GM13976 (cell line): Measurements from ENCODE around the gene MAT2A.
A peak's percentile ranks its signal among the peaks of the same experiment; 100 is the strongest.

Experiments
- DNase-seq: peaks from one replicate; pipeline ENCODE4 v3.0.0; 2012; ENCODE audit warnings: low spot score
- in situ Hi-C: fragments of 300-500 bp; cut with MboI; formaldehyde crosslinking; loops from one replicate; pipeline ENCODE4 v1.12.0; 2022; ENCODE audit warnings: low sequenced_read_pairs, mixed read lengths, inconsistent platforms; ENCODE audit not compliant: unreplicated experiment
- TF ChIP-seq, protein P1 (sequence below): IDR thresholded peaks from 2 replicates; pipeline ENCODE4 v1.5.1; 2012; ENCODE audit warnings: borderline replicate concordance, mild to moderate bottlenecking; ENCODE audit not compliant: insufficient read depth; ENCODE audit errors: extremely low read depth, missing control alignments, control extremely low read depth

MAT2A gene

DNA sequence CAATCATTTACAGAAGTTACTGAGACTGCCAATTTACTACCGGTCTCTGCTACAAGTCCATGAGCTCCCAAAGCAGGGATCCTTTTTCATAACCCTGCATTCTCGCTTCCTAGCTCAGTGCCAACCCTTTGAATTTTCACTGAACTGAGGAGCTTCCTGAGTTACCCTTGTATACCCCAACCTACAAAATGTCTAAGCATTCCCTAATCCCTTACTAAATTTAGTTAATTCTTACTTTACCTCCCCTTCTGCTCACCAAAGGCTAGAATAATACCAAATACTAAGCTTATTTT is 9.6 kb downstream of the MAT2A start:
- no peak for DNase-seq
- in situ Hi-C loops: no loop called here
- TF ChIP-seq, protein P1, sequence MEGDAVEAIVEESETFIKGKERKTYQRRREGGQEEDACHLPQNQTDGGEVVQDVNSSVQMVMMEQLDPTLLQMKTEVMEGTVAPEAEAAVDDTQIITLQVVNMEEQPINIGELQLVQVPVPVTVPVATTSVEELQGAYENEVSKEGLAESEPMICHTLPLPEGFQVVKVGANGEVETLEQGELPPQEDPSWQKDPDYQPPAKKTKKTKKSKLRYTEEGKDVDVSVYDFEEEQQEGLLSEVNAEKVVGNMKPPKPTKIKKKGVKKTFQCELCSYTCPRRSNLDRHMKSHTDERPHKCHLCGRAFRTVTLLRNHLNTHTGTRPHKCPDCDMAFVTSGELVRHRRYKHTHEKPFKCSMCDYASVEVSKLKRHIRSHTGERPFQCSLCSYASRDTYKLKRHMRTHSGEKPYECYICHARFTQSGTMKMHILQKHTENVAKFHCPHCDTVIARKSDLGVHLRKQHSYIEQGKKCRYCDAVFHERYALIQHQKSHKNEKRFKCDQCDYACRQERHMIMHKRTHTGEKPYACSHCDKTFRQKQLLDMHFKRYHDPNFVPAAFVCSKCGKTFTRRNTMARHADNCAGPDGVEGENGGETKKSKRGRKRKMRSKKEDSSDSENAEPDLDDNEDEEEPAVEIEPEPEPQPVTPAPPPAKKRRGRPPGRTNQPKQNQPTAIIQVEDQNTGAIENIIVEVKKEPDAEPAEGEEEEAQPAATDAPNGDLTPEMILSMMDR: no peak

DNA sequence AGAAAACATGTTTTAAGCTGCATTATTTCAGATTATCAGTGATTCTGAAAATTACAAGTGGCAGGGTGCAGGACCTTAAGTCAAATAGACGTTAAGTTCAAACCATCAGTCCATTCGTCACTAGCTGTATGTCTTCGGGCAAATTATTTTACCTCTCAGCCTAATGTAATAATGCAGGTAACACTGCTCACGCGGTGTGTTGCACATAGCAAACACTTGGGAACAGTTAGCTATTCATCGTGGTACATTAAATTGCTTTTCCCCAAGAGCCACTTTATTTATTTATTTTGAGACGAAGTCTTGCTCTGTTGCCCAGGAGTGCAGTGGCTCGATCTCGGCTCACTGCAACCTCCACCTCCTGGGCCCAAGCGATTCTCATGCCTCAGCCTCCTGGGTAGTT is 10.1 kb downstream of the MAT2A start:
- DNase-seq: no peak
- in situ Hi-C loops: no loop called here
- TF ChIP-seq, protein P1: no peak

DNA sequence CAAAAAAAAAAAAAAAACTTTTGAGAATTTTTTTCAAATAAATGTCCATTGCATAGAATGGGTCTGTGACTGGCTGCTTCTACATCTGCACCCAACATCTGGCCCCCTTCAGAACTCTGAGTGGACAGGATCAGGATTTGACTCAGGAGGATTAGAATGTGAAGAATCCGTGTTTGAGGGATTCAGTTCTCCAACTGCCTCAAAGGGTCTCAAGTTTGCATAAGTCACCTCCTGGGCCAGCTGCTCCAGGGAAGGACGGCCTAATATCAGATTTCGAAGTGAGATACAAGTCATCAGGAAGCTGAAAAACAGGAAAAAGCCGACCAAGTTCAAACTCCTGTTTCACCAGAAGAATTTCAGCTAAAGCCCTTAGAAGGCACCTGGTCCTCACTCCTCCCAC is 10.9 kb downstream of the MAT2A start:
- DNase-seq: no peak
- in situ Hi-C loops: no loop called here
- TF ChIP-seq, protein P1: no peak

DNA sequence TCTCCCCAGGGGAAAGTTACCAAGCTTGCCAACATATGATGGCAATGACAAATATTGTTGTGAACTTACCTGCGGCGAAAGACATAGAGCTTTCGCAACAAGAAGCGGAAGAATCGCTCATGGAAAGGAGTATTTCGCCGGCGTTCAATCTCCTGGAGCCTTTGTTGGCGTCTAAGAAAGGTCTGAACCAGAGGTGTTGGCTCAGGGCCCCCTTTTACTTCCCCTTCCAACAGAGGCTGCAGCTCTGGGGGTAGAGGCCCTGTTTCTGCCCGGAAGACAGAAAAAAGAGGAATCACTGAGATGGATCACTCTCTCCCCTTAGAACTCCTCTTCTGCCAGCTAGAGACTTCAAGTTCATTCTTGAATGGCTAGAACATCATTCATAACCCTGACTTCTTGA is 11.5 kb downstream of the MAT2A start:
- TF ChIP-seq, protein P1: no peak
- in situ Hi-C loops: no loop called here
- DNase-seq: no peak

DNA sequence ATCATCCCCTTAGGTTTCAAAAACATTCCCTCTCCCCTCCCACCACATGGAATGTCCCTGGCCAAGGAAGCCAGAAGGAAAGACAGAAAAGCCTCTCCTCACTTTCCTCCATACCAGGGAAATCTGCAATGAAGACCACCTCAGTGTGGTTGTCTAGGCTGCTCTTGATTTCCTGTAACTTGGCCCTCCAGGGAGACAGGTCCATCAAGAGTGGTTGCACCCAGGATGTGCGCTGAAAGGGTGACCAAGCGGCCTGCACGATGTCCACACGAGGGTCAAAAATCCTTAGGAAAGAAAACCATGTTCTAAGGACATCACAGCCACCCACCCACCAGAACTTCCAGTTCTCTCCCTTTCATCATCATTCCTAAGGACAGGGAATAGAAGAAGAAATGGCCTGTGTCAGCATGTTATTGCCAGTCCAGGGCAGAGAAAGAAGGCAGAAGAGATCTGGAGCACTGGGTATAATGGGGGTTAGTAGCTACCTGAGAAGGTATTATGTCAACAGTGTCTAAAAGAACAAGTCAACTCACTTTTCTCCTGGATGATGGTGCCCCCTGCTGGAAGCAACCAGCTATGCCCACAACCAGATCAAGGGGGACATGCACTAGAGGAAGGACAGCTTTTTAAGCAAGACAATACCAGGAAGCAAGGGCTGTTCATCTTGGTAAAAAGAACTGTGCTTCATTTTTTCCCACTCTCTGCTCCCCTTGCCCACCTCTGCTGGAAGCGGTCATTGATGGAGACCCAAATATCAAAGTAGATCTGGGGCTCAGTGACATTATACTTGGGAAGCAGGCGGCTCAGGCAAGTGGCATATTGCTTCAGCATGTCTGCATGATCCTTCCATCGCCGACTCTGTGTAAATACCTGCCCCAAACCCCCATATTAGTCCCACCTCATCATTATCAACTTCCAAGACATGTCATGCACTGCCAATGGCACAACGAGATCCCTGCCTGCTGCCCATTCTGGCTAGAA is 13.0 kb downstream of the MAT2A start:
- in situ Hi-C loops: no loop called here
- TF ChIP-seq, protein P1: peak; percentile 89
- DNase-seq: peak; percentile 72

DNA sequence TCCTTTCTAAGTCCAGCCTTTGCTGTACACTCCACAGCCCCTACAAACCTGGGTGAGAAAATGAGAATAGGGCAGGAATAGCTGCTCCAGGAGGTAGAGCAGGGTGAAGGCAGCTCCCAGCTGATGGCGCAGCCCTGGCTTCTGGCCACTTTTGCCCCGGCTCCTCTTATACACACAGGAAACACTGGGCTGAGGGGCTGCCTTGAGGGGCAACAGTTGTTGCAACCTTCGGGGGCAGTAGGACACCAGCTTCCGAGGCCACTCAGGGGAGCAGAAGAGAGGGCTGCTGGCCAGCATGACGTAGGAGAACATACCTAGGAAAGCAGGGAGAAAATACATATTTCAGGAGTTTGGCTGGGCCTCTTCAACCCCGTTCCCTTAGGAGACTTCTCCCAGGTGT is 14.2 kb downstream of the MAT2A start:
- TF ChIP-seq, protein P1: no peak
- in situ Hi-C loops: no loop called here

More for the DNA sequence above, 14.2 kb downstream of the MAT2A start:
- no peak for DNase-seq
